Esophagus (tissue), 2 donors: ENCODE results near the gene RASGRF1. TPM values are rescaled to one million over a fixed set of nuclear protein-coding genes. Genes with fewer than 3 reads are reported as not detected.
"Not testable (repeated sequence)": the region's sequence is repeated elsewhere in the genome, so short reads cannot be mapped to it uniquely, and the experiment has no call there.

Experiments used
- H3K27ac ChIP-seq, 2 donors: one replicate each; pipeline ENCODE4 v1.5.1; 2013; ENCODE audit warnings: low read depth in 2 of 2, mild to moderate bottlenecking in 2 of 2, inconsistent platforms in 1 of 2, low read length in 1 of 2, moderate library complexity in 1 of 2
- H3K27me3 ChIP-seq, 2 donors: one replicate each; pipeline ENCODE4 v1.6.1; 2013; ENCODE audit warnings: low read length in 2 of 2, control low read depth in 1 of 2, mild to moderate bottlenecking in 1 of 2; ENCODE audit not compliant: insufficient read depth in 2 of 2, control insufficient read depth in 1 of 2
- H3K36me3 ChIP-seq, 2 donors: one replicate each; pipeline ENCODE4 v1.6.1; 2013; ENCODE audit warnings: low read length in 1 of 2; ENCODE audit not compliant: control insufficient read depth in 2 of 2, insufficient read depth in 2 of 2
- H3K4me1 ChIP-seq, 2 donors: one replicate each; pipeline ENCODE4 v1.6.1; 2013; ENCODE audit warnings: low read length in 1 of 2; ENCODE audit not compliant: control insufficient read depth in 2 of 2, insufficient read depth in 2 of 2
- H3K4me3 ChIP-seq, 2 donors: one replicate each; pipeline ENCODE4 v1.5.1; 2013; ENCODE audit warnings: low read length in 2 of 2, mild to moderate bottlenecking in 2 of 2, low read depth in 1 of 2, moderate library complexity in 1 of 2
- H3K9me3 ChIP-seq, 2 donors: one replicate each; pipeline ENCODE4 v1.6.1; 2013; ENCODE audit warnings: mild to moderate bottlenecking in 2 of 2, low read depth in 1 of 2, low read length in 1 of 2, moderate library complexity in 1 of 2; ENCODE audit not compliant: control insufficient read depth in 2 of 2, insufficient read depth in 1 of 2
- WGBS, 2 donors: extraction: QIAGEN DNeasy Blood & Tissue Kit; methylation state at CpG; one replicate each; pipeline ENCODE4 v1.1.7; 2013; 5-methylcytosine and 5-hydroxymethylcytosine counted together
- polyA plus RNA-seq, 2 donors: library from polyadenylated mRNA; stranded (reverse); fragments of 200-250 nt; gene quantifications; one replicate each; pipeline ENCODE4 v1.2.3, GENCODE V29; 2013
- donor health status: healthy with polysubstance abuse.
- donor health status: Bipolar disorder and iron deficiency.

Gene RASGRF1
- polyA plus RNA-seq, 2 donors = 0.02 to 0.04 TPM

GRCh38 chr15:78933187-78933822, 157.3 kb downstream of the RASGRF1 start:
- H3K4me1 ChIP-seq = peaks cover 11 to 29% of the 10 kb centered on the region in 2 donors

GRCh38 chr15:78932258-78932808, 158.2 kb downstream of the RASGRF1 start:
- Histone ChIP-seq H3K27me3 (no peaks in the 10 kb centered on the region), H3K27ac (no peak overlapping the region), H3K4me1 (peaks cover 11 to 33% of the 10 kb centered on the region in 2 donors), H3K4me3 (no peak overlapping the region), H3K9me3 (no peaks in the 10 kb centered on the region), H3K36me3 (peaks cover 0 to 25% of the 10 kb centered on the region in 2 donors)
- 80 to 83% methylated on average over 13 of the region's 13 CpGs for WGBS, 2 donors

More at GRCh38 chr15:78933187-78933822, 157.3 kb downstream of the RASGRF1 start:
- Histone ChIP-seq H3K9me3 (no peaks in the 10 kb centered on the region), H3K36me3 (peaks cover 0 to 23% of the 10 kb centered on the region in 2 donors), H3K27me3 (no peaks in the 10 kb centered on the region), H3K4me3 (no peak overlapping the region), H3K27ac (no peak overlapping the region)
- WGBS, 2 donors = 77 to 86% methylated on average over 12 of the region's 12 CpGs

GRCh38 chr15:78931439-78932257, 158.9 kb downstream of the RASGRF1 start:
- Histone ChIP-seq H3K36me3 (peaks cover 0 to 26% of the 10 kb centered on the region in 2 donors), H3K4me3 (no peak overlapping the region), H3K9me3 (no peaks in the 10 kb centered on the region), H3K27ac (peak overlapping the region; percentile 70 to 92), H3K4me1 (peaks cover 11 to 35% of the 10 kb centered on the region in 2 donors), H3K27me3 (no peaks in the 10 kb centered on the region)
- WGBS, 2 donors = 73 to 84% methylated on average over 21 of the region's 21 CpGs

GRCh38 chr15:78930577-78931388, 159.8 kb downstream of the RASGRF1 start:
- Histone ChIP-seq H3K27me3 (no peaks in the 10 kb centered on the region), H3K4me3 (no peak overlapping the region), H3K36me3 (peaks cover 0 to 33% of the 10 kb centered on the region in 2 donors), H3K4me1 (peaks cover 11 to 38% of the 10 kb centered on the region in 2 donors), H3K27ac (peak overlapping the region; percentile 83 to 92), H3K9me3 (no peaks in the 10 kb centered on the region)
- WGBS, 2 donors = 52 to 57% methylated on average over 11 of the region's 11 CpGs

GRCh38 chr15:78929536-78930264, 160.9 kb downstream of the RASGRF1 start:
- Histone ChIP-seq H3K27ac (peak overlapping the region; percentile 45 to 55), H3K4me3 (no peak overlapping the region), H3K9me3 (no peaks in the 10 kb centered on the region), H3K27me3 (no peaks in the 10 kb centered on the region), H3K4me1 (peaks cover 11 to 38% of the 10 kb centered on the region in 2 donors), H3K36me3 (peaks cover 0 to 41% of the 10 kb centered on the region in 2 donors)
- WGBS, 2 donors = 79 to 81% methylated on average over 16 of the region's 16 CpGs

- Histone ChIP-seq H3K9me3 (no peaks in the 10 kb centered on the region), H3K27me3 (no peaks in the 10 kb centered on the region), H3K36me3 (peaks cover 0 to 36% of the 10 kb centered on the region in 2 donors), H3K4me3 (no peak overlapping the region), H3K27ac (no peak overlapping the region), H3K4me1 (peaks cover 5 to 36% of the 10 kb centered on the region in 2 donors)
- 95% methylated on average over 14 of the region's 14 CpGs for WGBS, 2 donors
These were observed 161.9 kb downstream of the RASGRF1 start for GRCh38 chr15:78928616-78929093.

GRCh38 chr15:78928176-78928575, 162.4 kb downstream of the RASGRF1 start:
- H3K27ac ChIP-seq, H3K9me3 ChIP-seq, H3K4me3 ChIP-seq, H3K27me3 ChIP-seq: not testable (repeated sequence)
- Histone ChIP-seq H3K4me1 (peaks cover 2 to 34% of the 10 kb centered on the region in 2 donors), H3K36me3 (peaks cover 0 to 32% of the 10 kb centered on the region in 2 donors)
- WGBS, 2 donors = 95 to 97% methylated on average over 13 to 14 of the region's 14 CpGs

GRCh38 chr15:78927077-78927790, 163.3 kb downstream of the RASGRF1 start:
- peaks cover 9 to 31% of the 10 kb centered on the region in 2 donors for H3K36me3 ChIP-seq
- H3K27ac ChIP-seq = peak overlapping the region; percentile 13 to 65
- H3K9me3 ChIP-seq = no peaks in the 10 kb centered on the region
- no peak overlapping the region for H3K4me3 ChIP-seq
- peaks cover 0 to 32% of the 10 kb centered on the region in 2 donors for H3K4me1 ChIP-seq
- H3K27me3 ChIP-seq = no peaks in the 10 kb centered on the region
- 79 to 85% methylated on average over 17 of the region's 17 CpGs for WGBS, 2 donors
